DMS153 treated with DMSO at 0.1 percent for 48 hours (cell line): ENCODE data around the gene WNK1.

Experiments
- DNase-seq: peaks from one replicate; lab custom pipeline; 2025; ENCODE audit not compliant: unreplicated experiment; lab: John Stamatoyannopoulos, UW

WNK1 gene

GRCh38 chr12:852864-853263, 100.5 kb downstream of the WNK1 start:
- no peak for DNase-seq

DNA sequence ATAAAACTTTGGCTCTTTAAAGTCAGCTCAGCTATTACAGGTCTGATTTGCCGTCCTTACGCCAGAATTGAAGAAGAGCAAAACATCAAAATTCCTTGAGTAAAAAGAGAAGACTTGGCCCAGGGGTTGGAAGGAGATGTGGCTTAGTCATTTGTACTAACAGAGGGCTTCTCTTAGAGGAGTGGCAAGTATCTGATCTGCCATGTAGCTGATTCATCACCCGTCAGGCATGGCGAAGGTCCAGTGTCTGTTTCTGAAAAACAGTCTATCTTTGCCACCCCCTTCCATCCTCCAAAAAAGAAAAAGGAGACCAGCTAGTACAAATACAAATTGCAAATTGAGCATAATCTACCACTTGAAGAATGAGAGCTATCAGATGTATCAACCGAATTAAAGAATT, 105.2 kb downstream of the WNK1 start:
- DNase-seq, result no peak

DNA sequence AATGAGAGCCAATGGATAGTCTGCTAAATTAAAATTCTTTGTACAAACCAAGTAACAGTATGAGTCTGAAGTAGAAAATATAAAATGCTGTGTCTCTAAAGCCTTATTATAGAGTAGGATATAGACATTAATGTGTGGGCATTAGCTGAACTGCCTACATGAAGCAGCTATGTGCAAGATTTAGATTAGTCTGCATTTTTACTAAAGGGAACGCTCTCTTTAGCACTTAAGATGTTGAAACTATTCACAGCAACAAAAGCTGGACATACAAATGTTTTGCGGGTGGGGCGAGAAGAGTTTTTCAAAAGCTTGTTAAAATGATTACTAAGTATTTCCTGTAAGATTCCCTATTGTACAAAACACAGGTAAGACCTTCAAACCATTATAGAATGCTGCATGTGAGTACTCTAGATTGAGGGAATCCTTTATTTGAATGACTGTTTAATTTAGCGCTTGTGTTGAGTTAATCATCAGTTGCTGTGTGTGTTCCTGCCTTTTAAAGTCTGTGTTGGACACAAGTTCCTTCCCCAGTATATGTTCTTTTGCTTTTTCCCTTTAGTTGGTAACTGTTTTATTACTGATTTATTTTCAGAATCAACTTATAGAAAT, 110.0 kb downstream of the WNK1 start:
- DNase-seq, result no peak

DNA sequence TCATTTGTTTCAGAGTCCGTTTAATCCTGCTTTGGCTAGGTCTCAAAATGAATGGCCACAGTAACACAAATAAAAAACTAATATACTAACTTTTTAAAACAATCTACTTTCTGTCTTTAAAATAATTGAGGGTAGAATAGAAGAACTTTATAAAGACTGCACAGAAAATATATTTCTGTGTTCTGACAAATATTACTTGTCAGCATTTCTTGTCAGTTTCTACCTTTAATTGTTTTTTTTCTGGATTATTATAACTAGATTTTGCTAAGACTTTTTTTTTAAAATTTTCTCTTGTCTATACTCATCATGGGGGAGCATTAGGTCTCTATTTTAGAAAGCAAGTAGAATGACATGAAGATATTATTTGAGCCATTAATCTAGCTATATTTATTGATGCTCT, 110.9 kb downstream of the WNK1 start:
- DNase-seq, result no peak

DNA sequence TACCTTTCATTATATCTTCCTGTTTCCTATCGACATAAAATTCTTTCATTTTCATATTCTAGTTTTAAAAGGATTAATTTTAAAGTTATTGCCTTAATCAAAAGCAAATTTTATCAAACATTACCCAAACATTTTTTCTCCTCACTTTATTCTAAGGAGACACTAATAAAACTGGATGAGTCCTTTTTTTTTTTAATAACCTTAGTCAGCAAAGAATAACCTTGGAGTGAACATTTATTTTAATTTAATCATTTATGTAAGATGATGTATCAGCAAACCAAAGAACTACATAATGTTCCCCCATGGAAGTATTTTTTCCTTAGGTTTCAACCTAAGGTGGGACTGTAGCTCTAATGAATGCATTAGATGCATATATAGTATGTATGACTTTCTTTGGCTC, 113.2 kb downstream of the WNK1 start:
- no peak for DNase-seq

- no peak for DNase-seq
These were observed 115.5 kb downstream of the WNK1 start for GRCh38 chr12:867905-868304.

GRCh38 chr12:868722-869121, 116.3 kb downstream of the WNK1 start:
- DNase-seq, result no peak

DNA sequence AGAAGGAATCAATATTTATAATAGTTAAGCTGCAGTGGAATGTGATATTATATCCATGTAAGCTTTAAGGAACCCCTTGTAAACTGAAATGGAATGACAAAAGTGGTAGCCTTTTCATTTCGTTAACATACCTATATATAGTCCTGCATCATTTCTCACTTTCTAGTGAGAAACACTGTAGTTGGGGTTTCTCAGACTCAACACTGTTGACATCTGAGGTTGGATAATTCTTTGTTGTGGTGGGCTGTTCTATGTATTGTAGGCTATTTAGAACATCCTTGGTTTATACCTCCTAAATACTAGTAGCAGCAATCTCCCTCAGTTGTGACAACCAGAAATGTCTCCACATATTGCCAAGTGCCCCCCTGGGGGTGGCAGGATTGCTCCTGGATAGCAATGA, 118.0 kb downstream of the WNK1 start:
- no peak for DNase-seq

DNA sequence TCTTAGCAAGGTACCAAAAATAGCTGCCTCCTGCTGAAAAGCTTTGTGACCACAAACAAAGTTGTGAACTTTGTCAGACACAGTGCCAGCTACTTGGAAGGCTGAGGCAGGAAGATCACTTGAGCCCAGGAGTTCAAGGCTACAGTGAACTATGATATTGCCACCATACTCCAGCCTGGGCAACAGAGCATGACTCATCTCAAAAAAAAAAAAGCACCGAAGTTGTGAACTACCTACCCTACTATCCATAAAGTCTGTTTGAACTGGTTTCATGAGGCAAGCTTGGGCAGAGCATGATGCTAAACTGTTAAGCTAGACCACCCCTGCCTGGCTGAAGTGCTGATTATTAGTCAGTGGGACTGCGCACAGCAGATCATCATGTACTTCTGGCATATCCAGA, 121.6 kb downstream of the WNK1 start:
- no peak for DNase-seq

- DNase-seq, result no peak
These were observed 127.3 kb downstream of the WNK1 start for GRCh38 chr12:879641-880040.

- no peak for DNase-seq
These were observed 128.3 kb downstream of the WNK1 start for GRCh38 chr12:880656-881055.

GRCh38 chr12:884746-885414, 132.5 kb downstream of the WNK1 start:
- DNase-seq, result no peak

DNA sequence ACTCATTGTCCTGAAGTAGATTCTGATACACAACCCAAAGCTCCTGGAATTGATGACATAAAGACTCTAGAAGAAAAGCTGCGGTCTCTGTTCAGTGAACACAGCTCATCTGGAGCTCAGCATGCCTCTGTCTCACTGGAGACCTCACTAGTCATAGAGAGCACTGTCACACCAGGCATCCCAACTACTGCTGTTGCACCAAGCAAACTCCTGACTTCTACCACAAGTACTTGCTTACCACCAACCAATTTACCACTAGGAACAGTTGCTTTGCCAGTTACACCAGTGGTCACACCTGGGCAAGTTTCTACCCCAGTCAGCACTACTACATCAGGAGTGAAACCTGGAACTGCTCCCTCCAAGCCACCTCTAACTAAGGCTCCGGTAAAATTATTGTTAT, 133.3 kb downstream of the WNK1 start:
- DNase-seq, result no peak

GRCh38 chr12:886206-886605, 133.8 kb downstream of the WNK1 start:
- no peak for DNase-seq

DNA sequence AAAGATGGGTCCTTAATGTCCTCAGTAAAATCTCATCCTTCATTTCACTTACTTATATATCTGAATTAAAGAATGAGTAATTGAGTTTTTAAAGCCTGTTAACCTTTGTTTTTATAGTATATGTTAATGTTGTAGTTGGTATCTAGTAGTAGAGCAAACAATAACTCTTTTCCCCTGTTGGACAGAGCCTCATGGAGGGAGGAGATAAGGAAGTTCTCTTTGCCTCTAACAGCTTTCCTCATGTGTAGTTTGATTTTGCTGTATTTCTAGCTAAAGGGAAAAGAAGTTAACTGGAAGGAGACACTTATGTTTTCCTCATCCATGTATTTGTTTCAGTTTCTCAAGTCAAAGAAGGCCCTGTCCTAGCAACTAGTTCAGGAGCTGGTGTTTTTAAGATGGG, 141.8 kb downstream of the WNK1 start:
- DNase-seq, result no peak

GRCh38 chr12:896031-896430, 143.7 kb downstream of the WNK1 start:
- no peak for DNase-seq

DNA sequence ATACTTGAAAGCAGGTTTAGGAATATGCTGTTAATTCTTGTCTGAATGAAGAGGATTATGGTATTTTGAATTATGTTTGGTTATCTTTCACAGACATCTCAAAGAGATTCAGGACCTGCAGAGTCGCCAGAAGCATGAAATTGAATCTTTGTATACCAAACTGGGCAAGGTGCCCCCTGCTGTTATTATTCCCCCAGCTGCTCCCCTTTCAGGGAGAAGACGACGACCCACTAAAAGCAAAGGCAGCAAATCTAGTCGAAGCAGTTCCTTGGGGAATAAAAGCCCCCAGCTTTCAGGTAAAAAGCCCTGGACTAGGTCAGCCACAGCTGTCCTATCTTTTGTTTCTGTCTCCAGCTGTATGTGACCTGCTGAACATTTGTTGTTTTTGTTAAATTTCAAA, 145.0 kb downstream of the WNK1 start:
- DNase-seq, result no peak

- no peak for DNase-seq
These were observed 150.2 kb downstream of the WNK1 start for GRCh38 chr12:902581-902980.

GRCh38 chr12:903055-903454, 150.7 kb downstream of the WNK1 start:
- no peak for DNase-seq

DNA sequence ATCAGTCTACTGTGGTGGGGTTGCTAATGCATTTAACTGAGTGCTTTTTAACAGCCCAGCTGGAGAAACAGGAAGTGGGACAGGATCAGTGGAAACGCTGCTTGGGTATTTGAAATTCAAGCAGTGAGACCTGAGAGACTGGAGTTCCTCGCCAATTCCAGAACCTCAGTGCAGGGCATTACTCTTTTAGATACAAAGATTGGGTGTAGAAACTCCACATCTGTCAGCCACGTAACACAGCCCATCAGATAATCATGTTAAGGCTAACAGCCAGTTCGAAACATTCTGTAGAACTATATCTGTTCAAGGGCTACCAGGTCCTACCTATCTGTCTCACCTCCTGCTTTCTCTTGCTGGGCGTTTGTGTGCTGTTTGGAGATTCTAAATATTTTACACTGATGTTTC, 151.6 kb downstream of the WNK1 start:
- DNase-seq, result peak; percentile 76

DNA sequence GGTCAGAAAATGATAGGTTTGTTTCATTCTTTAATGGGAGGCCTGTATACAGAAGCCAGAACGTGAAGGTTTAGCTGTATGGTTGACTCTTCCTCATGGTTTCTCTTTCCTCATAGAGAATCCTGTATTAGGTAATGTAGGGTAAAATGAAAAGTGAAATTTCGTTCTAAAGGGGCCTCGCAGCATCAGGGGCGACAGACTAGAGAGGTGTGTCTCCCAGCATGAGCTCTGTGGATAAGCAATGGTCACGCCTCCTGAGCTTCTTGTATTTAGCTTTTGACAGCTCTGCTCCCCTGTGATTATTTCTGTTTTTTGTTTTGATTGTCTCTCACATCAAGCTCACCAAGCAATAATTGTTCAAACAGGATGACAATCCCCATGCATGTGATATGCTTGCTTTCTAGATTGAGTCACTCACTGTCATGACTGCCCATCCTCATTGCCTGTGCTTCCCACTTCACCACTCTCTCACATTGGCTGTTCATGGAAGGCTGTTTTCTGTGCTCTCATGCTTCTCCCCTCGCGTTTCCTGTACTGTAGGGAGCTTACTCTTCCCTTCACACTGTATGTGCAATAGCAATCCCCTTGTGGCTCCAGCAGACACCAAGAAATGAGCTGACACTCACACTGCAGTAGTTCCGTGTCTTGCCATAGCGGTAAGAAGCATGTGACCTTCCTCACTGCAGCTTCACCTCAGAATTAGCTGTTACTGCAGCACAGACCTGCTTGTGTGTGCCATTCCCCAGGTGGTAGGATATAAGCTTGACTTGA, 153.1 kb downstream of the WNK1 start:
- DNase-seq, result no peak

DNA sequence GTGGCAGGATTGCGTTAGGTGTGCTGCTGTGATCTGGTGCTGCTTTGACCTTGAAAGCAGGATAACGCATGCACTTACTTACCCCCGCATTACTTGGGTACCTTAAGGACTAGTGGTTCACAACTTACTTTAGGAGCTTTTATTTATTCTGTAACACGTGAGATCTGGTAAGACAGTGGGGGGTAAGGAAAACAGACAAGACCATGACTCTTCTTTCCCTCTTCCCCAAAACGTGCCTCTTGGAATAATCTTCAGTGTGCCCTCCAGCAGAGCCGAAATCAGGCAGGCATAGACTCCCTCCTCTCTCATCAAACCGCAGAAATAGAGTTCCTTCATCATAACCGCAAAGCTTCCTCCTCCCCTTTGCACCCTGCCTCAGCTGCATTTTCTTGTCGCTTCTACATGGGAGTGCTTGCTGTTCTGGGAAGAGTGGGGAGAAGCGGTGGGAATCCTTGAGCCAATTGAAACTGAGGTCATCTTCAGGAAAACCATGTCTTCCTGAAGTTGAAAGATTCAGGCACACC, 153.7 kb downstream of the WNK1 start:
- no peak for DNase-seq
